ENCODE results near the gene CYP11A1. TPM values are rescaled to one million over a fixed set of nuclear protein-coding genes. Genes with fewer than 3 reads are reported as not detected.
A peak's percentile ranks its signal among the peaks of the same experiment; 100 is the strongest.

Gene CYP11A1
- polyA plus RNA-seq, 1 donor from 2014 or later: not detected

DNA sequence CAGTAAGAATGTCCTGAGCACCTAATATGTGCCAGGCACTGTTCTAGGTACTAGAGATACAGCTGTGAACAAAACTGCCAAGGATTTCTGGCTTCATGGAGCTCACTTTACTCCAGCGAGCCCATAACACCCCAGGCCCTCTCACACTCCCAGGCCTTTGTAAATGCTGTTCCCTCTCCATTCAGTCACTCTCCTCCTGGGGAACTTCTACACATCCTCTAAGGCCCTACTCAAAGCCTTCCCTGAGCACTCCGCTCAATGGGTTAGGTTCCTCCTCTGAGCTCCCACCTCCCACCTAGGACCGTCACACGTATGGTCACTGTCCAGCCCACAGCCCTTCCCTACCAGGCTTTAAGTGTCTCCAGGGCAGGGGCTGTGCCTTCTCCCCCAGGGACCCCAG lies 39.1 kb upstream of the CYP11A1 start:
- Mint-ChIP-seq H3K9me3 (no peaks in the 10 kb centered on the region), H3K27ac (peak overlapping the region in 2 of 3 donors; percentile 54 to 71), H3K36me3 (peaks cover 2% of the 10 kb centered on the region), H3K4me3 (peak overlapping the region in 2 of 4 donors; percentile 0 to 56), H3K4me1 (peaks cover 41 to 53% (median 52%) of the 10 kb centered on the region in 3 donors), H3K27me3 (no peaks in the 10 kb centered on the region)

DNA sequence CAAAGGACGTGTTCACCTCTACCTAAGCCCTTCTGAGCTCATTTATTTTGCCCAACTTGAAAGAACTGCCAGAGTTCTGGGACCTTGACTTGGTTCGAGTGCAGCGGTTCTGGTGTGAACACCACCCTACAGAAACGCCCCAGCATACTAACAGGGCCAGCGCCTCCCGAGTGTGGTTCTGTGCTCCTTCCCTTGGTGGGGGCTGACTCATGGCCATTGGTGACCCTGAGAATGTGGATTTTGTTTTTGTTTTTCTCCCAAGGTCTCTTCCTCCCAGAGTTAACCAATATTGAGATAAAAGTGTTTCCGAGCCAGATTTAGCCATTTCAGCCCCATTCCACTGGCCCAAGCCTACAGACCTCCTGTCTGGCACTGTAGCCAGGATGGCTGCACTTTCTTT lies 38.4 kb upstream of the CYP11A1 start:
- H3K27me3 Mint-ChIP-seq: no peaks in the 10 kb centered on the region
- peaks cover 2% of the 10 kb centered on the region for H3K36me3 Mint-ChIP-seq
- H3K9me3 Mint-ChIP-seq: no peaks in the 10 kb centered on the region
- H3K4me1 Mint-ChIP-seq: peaks cover 45 to 60% (median 57%) of the 10 kb centered on the region in 3 donors
- H3K27ac Mint-ChIP-seq: peak overlapping the region; percentile 39 to 94 (median 54)
- H3K4me3 Mint-ChIP-seq: peak overlapping the region in 2 of 4 donors; percentile 56 to 65

DNA sequence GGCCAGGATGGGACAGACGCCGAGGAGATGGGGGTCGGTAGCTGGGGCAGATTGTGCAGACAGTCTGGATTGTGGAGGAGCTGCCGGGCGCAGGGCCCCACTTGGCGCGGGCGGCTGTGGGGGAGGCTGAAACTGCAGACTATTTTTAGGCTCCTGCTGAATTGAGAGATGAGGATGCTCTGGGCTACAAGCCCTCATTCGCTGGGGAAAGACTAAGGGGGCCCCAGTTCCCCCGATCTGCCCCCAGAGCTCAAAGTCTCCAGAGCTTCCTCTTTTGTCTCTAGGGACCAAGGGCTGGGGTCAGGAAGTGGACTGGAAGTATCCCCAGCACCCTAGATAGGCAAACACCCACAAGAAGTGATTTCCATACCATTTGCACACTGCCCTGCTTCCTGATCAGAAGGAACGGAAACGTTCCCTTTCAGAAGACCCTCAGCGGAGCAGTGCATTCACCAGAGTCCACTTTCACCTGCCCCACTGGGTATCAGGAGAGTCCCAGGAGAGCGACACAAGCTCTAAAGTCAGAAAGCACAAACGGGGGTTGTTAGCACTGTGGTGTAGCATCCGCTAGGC lies 36.6 kb upstream of the CYP11A1 start:
- Mint-ChIP-seq H3K36me3 (peaks cover 2% of the 10 kb centered on the region), H3K27me3 (no peaks in the 10 kb centered on the region), H3K27ac (peak overlapping the region; percentile 74 to 94 (median 90)), H3K9me3 (no peaks in the 10 kb centered on the region), H3K4me3 (peak overlapping the region; percentile 71 to 85 (median 74)), H3K4me1 (peaks cover 49 to 69% (median 67%) of the 10 kb centered on the region in 3 donors)

DNA sequence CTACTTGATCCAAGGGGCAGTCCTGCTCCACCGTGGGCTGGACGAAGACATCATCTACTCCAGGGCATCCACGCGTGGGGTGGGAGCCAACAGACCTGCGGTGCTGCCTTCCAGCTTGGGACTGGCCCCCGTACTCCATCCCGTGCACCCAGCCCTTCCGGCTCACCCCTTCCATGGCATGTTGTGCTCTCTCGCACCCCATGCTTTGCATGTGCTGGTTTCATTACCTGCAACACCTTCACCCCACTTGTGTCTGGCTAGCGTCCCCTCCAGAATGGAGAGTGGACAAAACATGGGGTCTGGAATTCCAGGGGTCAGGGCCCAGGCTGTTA lies 36.1 kb upstream of the CYP11A1 start:
- Mint-ChIP-seq H3K27ac (peak overlapping the region; percentile 74 to 94 (median 90)), H3K4me3 (peak overlapping the region; percentile 71 to 85 (median 74)), H3K27me3 (no peaks in the 10 kb centered on the region), H3K4me1 (peaks cover 49 to 71% (median 70%) of the 10 kb centered on the region in 3 donors), H3K36me3 (peaks cover 2% of the 10 kb centered on the region), H3K9me3 (no peaks in the 10 kb centered on the region)

DNA sequence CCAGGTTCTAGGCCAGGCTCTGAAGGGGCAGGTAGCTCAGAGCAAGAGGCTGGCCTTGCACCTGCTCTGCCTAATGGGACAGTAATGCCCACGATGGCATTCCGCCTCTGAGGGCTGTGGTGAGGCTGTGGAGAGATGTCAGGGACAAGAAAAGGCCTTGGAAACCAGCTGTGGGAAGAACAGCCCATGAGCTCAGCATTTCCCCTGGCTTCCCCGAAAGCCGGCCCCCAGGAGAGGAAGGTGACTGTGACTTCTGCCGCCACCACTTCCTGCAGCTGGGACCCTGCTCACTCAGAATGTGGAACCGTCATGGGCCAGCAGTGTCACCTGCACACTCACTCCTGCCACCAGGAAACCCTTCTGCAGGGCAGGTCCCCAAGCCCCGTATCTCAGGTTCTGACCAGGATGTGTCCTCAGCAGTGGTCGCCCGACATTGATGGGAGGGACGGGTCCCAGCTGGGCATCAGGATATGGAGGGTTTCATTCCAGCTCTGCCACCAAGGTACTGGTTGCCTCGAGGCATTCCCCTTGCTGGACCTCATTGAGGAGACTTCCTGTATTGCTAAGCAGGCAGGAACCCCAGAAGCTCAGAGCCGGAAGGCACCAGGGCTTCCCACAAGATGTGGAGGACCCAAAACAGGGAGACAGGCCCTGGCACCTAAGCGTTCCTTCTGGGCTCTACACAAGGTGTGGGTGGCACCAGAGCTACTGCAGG lies 35.6 kb upstream of the CYP11A1 start:
- H3K9me3 Mint-ChIP-seq: no peaks in the 10 kb centered on the region
- H3K27ac Mint-ChIP-seq: peak overlapping the region; percentile 74 to 94 (median 90)
- H3K27me3 Mint-ChIP-seq: no peaks in the 10 kb centered on the region
- peak overlapping the region; percentile 71 to 85 (median 74) for H3K4me3 Mint-ChIP-seq
- H3K36me3 Mint-ChIP-seq: peaks cover 2% of the 10 kb centered on the region
- peaks cover 49 to 74% (median 73%) of the 10 kb centered on the region in 3 donors for H3K4me1 Mint-ChIP-seq

DNA sequence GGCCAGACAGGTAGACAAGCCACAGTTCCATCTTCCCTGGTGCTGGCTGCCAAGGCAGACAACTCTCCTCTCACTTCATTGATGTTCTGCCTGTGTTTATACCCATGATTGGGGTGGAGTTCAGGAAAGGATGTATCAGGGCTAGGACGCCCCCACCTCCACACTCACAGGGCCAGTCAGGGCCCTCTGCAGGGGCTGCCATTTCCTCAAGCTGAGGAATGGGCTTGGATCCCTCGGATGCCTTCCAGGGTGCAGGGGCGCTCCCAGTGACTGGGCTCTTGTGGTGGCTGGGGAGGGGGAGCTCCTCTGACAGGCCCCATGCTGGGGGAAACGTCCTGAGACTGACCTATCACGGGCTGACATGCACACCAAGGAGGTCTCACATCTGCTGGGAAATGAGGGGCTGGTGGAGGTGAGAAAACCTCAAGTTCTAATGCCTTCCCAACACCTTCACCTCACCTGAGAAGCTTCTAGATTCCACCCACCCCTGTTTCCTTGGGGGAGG lies 34.9 kb upstream of the CYP11A1 start:
- Mint-ChIP-seq H3K4me1 (peaks cover 49 to 80% (median 80%) of the 10 kb centered on the region in 3 donors), H3K36me3 (peaks cover 2% of the 10 kb centered on the region), H3K27me3 (no peaks in the 10 kb centered on the region), H3K9me3 (no peaks in the 10 kb centered on the region), H3K27ac (peak overlapping the region; percentile 35 to 94 (median 74)), H3K4me3 (peak overlapping the region; percentile 34 to 85 (median 72))

DNA sequence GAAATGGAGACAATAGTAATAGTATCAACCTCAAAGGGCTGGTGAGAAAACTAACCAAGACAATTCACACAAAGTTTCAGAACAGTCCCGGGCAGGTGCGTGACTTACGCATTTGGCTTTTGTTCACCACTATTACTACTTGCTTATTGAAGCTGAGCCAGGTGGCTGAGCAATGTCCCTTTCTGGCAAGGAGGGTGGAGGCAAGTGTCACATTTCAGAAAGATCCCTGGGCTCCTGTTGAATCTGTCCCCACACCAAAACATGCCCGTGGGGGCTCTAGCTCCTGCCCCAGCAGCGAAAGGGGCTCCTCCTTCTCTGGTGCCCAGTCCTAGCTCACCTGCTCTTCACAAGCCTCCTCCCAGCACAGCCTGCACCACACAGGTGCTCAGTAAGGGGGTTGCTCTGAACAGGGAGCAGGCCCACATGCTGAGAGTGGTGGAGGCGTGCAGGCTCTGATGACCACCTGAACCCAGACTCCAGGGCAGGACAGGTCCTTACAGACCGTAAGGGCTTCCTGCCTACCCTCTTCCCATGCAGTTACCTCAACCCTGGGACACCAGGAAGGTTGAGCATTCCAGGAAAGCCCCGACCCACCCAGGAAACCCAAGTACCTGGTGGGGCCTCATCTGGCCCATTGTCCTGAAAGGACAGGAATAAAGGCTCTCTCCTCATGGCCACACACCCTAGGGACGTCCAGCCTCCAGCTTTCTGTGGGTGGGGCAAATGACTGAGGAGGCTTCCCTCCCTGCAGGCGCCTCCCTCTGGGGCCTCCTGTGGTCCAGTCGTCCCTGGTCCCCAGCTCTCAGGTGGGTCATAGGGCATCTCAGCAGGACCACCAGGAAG lies 33.7 kb upstream of the CYP11A1 start:
- peaks cover 47 to 82% (median 79%) of the 10 kb centered on the region in 3 donors for H3K4me1 Mint-ChIP-seq

DNA sequence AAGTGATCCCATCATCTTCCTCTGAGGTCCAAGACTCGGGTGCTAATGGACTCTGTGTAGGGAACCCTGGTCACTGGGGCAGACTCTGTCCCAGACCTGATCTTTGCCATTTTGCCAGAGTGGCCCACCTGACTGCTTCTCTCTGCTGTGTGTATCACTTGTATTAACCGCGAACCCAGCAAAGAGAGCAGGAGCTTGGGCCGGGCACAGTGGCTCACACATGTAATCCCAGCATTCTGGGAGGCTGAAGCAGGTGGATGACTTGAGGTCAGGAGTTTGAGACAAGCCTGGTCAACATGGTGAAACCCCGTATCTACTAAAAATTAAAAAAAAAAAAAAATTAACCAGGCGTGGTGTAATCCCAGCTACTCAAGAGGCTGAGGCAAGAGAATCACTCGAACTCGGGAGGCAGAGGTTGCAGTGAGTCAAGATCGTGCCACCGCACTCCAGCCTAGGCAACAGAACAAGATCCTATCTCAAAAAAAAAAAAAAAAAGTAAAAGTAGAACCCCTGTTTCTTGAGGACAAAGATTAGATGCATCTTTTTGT lies 32.9 kb upstream of the CYP11A1 start:
- H3K27me3 Mint-ChIP-seq: no peaks in the 10 kb centered on the region
- peak overlapping the region in 3 of 4 donors; percentile 44 to 88 (median 71) for H3K4me3 Mint-ChIP-seq
- no peaks in the 10 kb centered on the region for H3K9me3 Mint-ChIP-seq
- no peaks in the 10 kb centered on the region for H3K36me3 Mint-ChIP-seq
- H3K4me1 Mint-ChIP-seq: peaks cover 45 to 81% (median 79%) of the 10 kb centered on the region in 3 donors
- peak overlapping the region; percentile 74 to 94 (median 78) for H3K27ac Mint-ChIP-seq

More for the DNA sequence above, 33.7 kb upstream of the CYP11A1 start:
- no peaks in the 10 kb centered on the region for H3K9me3 Mint-ChIP-seq
- H3K36me3 Mint-ChIP-seq: no peaks in the 10 kb centered on the region
- H3K27me3 Mint-ChIP-seq: no peaks in the 10 kb centered on the region
- H3K4me3 Mint-ChIP-seq: peak overlapping the region in 3 of 4 donors; percentile 44 to 88 (median 71)
- peak overlapping the region; percentile 74 to 94 (median 78) for H3K27ac Mint-ChIP-seq

DNA sequence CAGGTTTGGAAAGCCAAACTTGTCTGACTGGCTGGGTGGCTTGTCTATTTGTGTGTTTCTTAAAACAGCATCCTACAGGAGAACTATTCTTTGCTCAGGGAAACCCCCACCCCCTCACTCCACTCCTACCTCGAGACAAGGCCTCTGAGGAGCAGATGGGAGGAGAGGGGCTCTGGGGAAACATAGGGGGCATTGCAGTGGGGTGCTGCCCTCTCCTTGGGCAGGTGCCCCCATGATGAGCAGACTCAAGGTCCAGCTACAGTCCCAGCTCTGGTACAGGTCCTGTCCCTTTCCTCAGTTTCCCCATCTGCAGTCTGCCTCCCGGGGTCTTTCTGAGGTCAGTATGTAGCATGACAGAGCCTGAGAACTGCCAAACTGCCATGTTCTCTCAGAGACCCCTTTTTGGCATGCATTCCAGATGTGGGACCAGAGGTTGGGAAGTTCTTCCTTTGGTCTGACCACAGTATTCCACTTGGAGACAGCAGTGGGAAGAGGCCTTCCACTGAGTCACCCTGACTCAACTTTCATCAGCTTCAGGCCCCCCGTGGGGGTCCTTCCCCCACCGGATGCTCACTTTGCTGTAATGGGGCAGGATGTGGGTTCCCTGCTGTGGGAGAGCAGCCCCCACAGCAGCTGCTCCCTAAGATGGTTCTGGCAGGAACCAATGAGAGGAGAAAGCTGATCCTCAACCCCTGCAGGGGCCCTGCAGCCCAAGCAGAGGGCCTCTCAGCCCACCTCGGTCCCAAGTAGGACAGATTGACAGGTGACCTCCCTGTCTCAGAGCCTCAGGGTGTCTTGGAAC lies 32.3 kb upstream of the CYP11A1 start:
- H3K36me3 Mint-ChIP-seq: no peaks in the 10 kb centered on the region
- no peaks in the 10 kb centered on the region for H3K9me3 Mint-ChIP-seq
- H3K27ac Mint-ChIP-seq: peak overlapping the region; percentile 39 to 94 (median 90)

DNA sequence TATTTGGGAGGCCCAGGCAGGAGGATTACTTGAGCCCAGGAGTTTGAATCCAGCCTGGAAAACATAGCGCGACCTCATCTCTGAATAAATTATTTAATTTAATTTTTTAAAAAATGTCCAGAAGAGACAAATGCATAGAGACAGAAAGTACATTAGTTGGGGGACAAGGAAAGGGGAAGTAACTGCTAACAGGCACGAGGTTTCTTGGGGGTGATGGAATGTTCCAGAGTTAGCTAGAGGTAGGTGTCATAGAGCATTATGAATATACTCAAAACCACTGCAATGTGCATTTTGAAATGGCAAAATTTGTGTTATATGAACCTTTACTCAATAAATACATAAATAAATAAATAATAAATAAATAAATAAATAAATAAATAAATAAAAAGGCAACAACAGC lies 31.7 kb upstream of the CYP11A1 start:
- H3K9me3 Mint-ChIP-seq: no peaks in the 10 kb centered on the region
- H3K27me3 Mint-ChIP-seq: no peaks in the 10 kb centered on the region
- H3K36me3 Mint-ChIP-seq: no peaks in the 10 kb centered on the region
- H3K4me1 Mint-ChIP-seq: peaks cover 49 to 86% (median 81%) of the 10 kb centered on the region in 3 donors
- peak overlapping the region in 2 of 3 donors; percentile 90 to 94 for H3K27ac Mint-ChIP-seq
- peak overlapping the region in 2 of 4 donors; percentile 12 to 53 for H3K4me3 Mint-ChIP-seq

More for the DNA sequence above, 32.3 kb upstream of the CYP11A1 start:
- peak overlapping the region in 3 of 4 donors; percentile 12 to 88 (median 67) for H3K4me3 Mint-ChIP-seq
- peaks cover 49 to 86% (median 81%) of the 10 kb centered on the region in 3 donors for H3K4me1 Mint-ChIP-seq
- no peaks in the 10 kb centered on the region for H3K27me3 Mint-ChIP-seq

DNA sequence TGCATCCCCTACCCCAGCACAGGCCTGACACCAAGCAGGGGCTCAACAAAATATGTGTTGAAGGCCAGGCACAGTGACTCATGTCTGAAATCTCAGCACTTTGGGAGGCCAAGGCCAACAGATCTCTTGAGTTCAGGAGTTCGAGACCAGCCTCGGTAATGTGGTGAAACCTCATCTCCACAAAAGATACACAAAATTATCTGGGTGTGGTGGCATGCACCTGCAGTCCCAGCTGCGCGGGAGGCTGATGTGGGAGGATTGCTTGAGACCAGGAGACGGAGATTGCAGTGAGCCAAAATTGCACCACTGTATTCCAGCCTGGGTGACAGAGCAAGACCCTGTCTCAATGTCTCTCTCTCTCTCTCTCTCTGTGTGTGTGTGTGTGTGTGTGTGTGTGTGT lies 30.7 kb upstream of the CYP11A1 start:
- H3K4me3 Mint-ChIP-seq: peak overlapping the region; percentile 59 to 89 (median 69)
- no peaks in the 10 kb centered on the region for H3K36me3 Mint-ChIP-seq
- H3K9me3 Mint-ChIP-seq: no peaks in the 10 kb centered on the region
- peak overlapping the region; percentile 81 to 99 (median 90) for H3K27ac Mint-ChIP-seq
- H3K4me1 Mint-ChIP-seq: peaks cover 47 to 87% (median 82%) of the 10 kb centered on the region in 3 donors
- no peaks in the 10 kb centered on the region for H3K27me3 Mint-ChIP-seq

DNA sequence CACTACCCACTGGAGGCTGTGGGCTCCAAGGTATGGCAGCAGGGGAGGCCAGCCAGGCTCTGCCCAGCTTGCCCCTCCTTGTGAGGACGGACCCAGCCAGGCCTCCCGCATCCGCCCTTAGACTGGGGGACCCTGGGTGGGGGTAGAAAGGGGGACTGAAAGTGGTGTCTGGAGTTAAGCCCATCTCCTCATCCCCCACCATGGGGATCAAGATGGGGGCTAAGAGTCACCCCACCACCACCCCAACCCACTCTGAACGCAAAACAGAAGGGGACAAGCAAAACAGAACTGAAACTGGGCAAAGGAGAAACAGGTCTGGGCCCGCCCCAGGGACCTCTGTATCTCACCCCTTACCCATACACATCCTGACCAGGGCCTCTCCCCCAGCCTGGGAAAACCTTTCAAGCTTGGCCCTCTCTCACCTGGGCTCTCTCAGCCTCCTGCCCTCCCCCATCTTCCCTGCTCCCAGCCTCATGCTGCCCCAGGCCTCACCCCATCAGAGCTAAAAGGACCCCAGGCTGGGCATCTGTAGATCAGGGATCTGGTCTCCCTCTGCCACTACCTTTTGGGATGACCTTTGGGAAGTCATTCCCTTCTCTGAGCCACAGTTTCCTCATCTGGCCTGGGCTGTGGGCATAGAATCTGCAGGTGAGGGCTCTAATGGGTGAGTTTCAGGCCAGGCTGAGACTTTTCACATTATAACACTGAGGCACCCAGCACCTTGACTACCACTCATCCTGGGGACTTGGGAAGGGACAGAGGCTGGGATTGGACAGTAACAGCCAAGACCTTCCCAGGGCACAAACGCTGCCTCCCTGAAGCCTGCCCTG lies 30.0 kb upstream of the CYP11A1 start:
- Mint-ChIP-seq H3K4me3 (peak overlapping the region; percentile 59 to 89 (median 70)), H3K27me3 (no peaks in the 10 kb centered on the region), H3K36me3 (no peaks in the 10 kb centered on the region), H3K4me1 (peaks cover 41 to 86% (median 82%) of the 10 kb centered on the region in 3 donors), H3K9me3 (no peaks in the 10 kb centered on the region), H3K27ac (peak overlapping the region; percentile 90 to 99 (median 95))

Measured in IgD-negative memory B cell (primary cell).